ENCODE measurements around the gene HOXA13. TPM values are rescaled to one million over a fixed set of nuclear protein-coding genes. Genes with fewer than 3 reads are reported as not detected.

Gene HOXA13
- total and polyA plus RNA-seq, 10 of the 15 experiments (the other 5 are each of a cell fraction or from before 2014, with no cell fraction given), result not detected

- intact Hi-C loops (cut with micrococcal nuclease; ENCODE audit: unreplicated experiment), result loop anchor here (2.0 to 5.0 kb wide), 4 partner anchors 302 to 1267 kb away; no protein-coding TSS in a partner anchor
- Histone ChIP-seq H4K20me1 (ENCODE audit: control insufficient read depth, insufficient read depth) (no peaks in the 10 kb centered on the region), H3K79me2 (ENCODE audit: control insufficient read depth, insufficient read depth, low read length) (no peaks in the 10 kb centered on the region), H3K4me3 (0 out of 2 replicates have a peak overlapping the region, but pooled peaks have one; percentile 72), H3K36me3 (ENCODE audit: control insufficient read depth in 2 of 2, insufficient read depth in 2 of 2, low read length in 1 of 2) (no peaks in the 10 kb centered on the region), H3K27ac (ENCODE audit: control insufficient read depth, insufficient read depth) (no peak overlapping the region), H3K27me3 (replicated peaks in 1 of 2; ENCODE audit: control insufficient read depth in 2 of 2, insufficient read depth in 2 of 2, low read length in 1 of 2) (peaks cover 20 to 35% of the 10 kb centered on the region in 2 experiments), H3K9ac (ENCODE audit: control insufficient read depth, insufficient read depth, low read length) (no peak overlapping the region), H2AFZ (ENCODE audit: control insufficient read depth, low read depth, low read length) (no peak overlapping the region; the same call in 1 of the 2 replicates), H3K4me1 (ENCODE audit: control insufficient read depth, insufficient read depth, low read length) (no peaks in the 10 kb centered on the region), H3K9me3 (replicated peaks; ENCODE audit: control insufficient read depth, insufficient read depth, low read length) (no peaks in the 10 kb centered on the region; the same call in 2 of the 3 replicates), H3K4me2 (ENCODE audit: control insufficient read depth, insufficient read depth) (peak overlapping the region; percentile 90)
- no peak for DNase-seq (ENCODE audit: low read depth, low spot score)
- no TSS peak for BruUV-seq (replicated peaks)
- in situ Hi-C loops (cut with MboI), result loop anchor here (5.0 to 25.0 kb wide), 3 partner anchors 792 to 1297 kb away; no protein-coding TSS in a partner anchor
- 27% methylated on average over 27 of the region's 27 CpGs for WGBS (ENCODE audit: insufficient coverage, insufficient replicate concordance, low lambda C conversion rate, missing lambda C conversion rate)
- SMC1A ChIA-PET (ENCODE audit: uncharacterized antibody, unreplicated experiment), result interaction anchor here (1.0 to 1.6 kb wide), 7 partner anchors 9 to 1267 kb away, joined by 3 to 10 read pairs (median 4); no protein-coding TSS in a partner anchor
- CTCF ChIA-PET, result interaction anchor here (0.6 to 3.1 kb wide), 11 partner anchors 9 to 813 kb away, joined by 3 to 21 read pairs (median 5); no protein-coding TSS in a partner anchor
- RAD21 ChIA-PET (ENCODE audit: unreplicated experiment), result interaction anchor here (1.0 to 1.4 kb wide), 2 partner anchors 305 to 477 kb away, joined by 4 read pairs; no protein-coding TSS in a partner anchor
- POLR2A ChIA-PET, result no interaction called here
- no peak for FAIRE-seq
- no peak for ATAC-seq
- TF ChIP-seq EGR1 (IDR thresholded peaks at IDR 0.05; ENCODE audit: borderline replicate concordance in 1 of 2, low read depth in 2 of 2, low read length in 2 of 2) (no peak), LARP7 (IDR thresholded peaks at IDR 0.05) (no peak), ZSCAN29 (IDR thresholded peaks at IDR 0.05) (no peak), MTA2 (IDR thresholded peaks at IDR 0.05; ENCODE audit: low read depth) (no peak), GABPA (IDR thresholded peaks at IDR 0.05; ENCODE audit: low read depth) (no peak), TBL1XR1 (IDR thresholded peaks at IDR 0.05; ENCODE audit: low read depth, low read length) (no peak), CREB1 (IDR thresholded peaks at IDR 0.05; ENCODE audit: low read depth) (no peak)
Observed at GRCh38 chr7:27159266-27160144, 40.4 kb downstream of the HOXA13 start.
